ENCODE measurements around the gene XXYLT1.

DNA sequence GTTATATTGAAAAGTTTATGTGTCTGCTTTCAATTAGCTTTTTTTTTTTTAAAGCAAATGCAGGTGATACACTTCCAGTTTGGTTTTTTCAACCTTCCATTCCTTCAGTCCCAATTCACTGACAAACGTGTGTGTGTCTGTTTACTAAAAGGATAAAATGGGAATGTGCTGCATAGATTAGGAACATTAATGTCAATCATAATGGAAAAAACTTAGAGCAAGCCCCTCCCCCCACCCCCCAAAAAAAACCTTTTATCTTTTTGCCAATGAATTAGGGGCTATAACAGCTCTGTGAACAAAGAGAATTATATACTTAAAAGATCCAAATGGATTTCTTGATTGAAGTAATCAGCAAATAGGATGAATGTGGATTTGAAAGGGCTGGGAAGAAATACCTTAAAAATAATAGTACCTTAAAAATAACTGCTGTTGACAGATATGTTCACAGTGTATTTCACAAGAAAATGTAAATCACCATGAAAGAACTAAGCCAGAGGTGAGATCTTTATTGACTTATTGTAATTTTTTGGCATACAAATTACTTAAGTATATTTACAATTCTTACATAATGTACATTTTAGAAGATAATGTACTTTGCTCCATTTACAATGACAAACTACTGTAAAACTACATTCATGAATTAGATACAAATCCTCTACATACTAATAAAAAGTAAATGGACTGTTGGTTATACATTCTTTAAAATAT, 3.5 kb upstream of the XXYLT1 start:
- TF ChIP-seq, protein P1, sequence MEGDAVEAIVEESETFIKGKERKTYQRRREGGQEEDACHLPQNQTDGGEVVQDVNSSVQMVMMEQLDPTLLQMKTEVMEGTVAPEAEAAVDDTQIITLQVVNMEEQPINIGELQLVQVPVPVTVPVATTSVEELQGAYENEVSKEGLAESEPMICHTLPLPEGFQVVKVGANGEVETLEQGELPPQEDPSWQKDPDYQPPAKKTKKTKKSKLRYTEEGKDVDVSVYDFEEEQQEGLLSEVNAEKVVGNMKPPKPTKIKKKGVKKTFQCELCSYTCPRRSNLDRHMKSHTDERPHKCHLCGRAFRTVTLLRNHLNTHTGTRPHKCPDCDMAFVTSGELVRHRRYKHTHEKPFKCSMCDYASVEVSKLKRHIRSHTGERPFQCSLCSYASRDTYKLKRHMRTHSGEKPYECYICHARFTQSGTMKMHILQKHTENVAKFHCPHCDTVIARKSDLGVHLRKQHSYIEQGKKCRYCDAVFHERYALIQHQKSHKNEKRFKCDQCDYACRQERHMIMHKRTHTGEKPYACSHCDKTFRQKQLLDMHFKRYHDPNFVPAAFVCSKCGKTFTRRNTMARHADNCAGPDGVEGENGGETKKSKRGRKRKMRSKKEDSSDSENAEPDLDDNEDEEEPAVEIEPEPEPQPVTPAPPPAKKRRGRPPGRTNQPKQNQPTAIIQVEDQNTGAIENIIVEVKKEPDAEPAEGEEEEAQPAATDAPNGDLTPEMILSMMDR (conservative IDR thresholded peaks at IDR 0.05; ENCODE audit: low read depth, low read length): no peak
- no peak for TF ChIP-seq EZH2 (IDR thresholded peaks at IDR 0.05; ENCODE audit: low read length, unreplicated experiment)
